HG03097 (cell line): ENCODE measurements around the gene ACOT12.

ENCODE experiments used
- ATAC-seq: cut with Tn5 transposase; IDR thresholded peaks from one replicate; pipeline ENCODE4 v1.9.1; 2021; ENCODE audit not compliant: unreplicated experiment, low FRiP score

The ACOT12 gene

DNA sequence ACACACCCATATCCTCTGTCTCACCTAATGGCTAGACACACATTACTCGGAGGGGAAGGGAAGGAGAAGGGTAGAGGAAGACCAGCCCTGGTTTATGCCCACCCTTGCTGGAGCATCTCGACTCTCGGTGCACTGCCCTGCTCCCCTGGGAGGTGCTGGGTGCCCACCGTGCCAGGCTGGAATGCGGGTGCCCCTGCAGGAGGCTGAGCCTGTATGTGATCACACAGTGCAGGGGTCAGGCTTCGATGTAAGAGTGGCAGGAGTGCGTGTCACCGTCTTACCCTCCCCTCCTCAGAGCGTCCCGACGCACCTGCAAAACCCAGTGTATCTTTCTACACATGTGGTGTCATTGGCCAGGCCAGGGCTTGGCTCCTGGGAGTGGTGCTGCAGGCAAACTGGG lies 7.3 kb upstream of the ACOT12 start:
- no peak for ATAC-seq

DNA sequence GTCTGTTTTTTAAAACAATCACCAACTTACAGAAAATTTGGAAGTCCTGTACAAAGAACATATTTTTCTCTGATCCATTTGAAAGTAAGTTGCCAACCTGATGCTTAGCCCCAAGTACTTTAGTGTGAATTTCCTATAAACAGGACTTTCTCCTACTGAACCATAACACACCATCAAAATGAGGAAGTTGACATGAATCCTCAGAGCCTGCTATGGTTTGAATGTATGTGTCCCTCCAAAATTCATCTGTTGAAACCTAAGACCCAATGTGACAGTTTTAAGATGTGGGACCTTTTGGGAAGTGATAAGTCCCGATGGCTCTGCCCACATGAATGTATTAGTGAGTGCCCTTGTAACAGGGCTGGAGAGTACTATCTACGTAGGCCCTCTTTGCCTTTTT lies 6.4 kb upstream of the ACOT12 start:
- ATAC-seq = no peak

DNA sequence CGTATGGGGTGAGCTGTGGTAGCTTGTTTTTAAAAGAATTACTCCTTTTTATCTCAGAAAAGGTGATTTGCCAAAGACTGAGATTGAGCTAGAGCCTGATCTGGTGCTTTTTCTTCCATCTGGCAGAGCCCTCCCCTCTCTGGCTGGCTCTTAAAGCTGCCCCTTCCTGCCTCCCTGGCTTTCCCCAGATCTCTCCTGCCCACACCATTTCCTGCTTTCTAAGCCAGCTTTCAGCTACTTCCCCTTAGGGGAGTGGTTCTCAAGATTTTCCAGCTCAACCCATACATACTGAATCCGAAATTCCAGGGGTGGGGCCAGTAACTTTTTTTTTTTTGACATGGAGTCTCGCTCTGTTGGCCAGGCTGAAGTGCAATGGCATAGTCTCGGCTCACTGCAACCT lies 4.8 kb upstream of the ACOT12 start:
- ATAC-seq = no peak

DNA sequence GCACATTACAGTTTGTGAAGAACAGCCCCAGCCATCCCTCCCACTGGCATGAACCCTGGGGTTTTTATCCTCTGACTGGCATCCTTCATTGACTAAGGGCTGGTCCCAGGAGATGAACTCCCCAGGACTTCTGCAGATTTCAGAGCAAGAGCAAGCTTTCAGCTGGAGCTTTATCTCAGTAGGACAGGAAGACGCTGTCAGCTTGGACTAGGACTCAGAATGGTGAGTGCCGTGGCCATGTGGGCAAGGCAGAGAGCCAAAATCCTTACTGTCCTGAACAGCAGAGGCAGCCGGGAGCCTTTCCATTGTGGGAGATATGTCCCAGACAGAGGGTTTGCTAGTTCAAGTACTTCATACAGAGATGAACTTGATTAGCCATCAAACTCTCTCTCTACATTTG lies 3.2 kb upstream of the ACOT12 start:
- ATAC-seq = no peak

DNA sequence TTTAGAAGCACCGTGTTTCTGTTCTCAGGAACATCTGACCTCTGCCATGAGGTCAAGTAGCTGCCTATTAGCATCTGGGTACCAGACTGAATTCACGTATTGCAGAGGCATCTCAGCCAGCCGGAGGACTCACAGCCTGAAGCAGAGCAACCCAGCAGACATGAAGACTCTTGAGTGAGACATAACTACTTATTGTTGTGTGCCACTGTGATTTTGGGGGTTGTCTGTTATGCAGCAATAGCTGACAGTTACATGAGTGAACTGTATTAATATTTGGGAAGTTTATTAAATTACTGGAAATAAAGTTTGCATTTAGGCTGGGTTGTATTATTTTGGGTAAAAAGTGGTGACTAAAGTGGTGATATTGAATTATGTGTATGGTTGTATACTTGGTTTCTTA lies 1.3 kb upstream of the ACOT12 start:
- no peak for ATAC-seq

DNA sequence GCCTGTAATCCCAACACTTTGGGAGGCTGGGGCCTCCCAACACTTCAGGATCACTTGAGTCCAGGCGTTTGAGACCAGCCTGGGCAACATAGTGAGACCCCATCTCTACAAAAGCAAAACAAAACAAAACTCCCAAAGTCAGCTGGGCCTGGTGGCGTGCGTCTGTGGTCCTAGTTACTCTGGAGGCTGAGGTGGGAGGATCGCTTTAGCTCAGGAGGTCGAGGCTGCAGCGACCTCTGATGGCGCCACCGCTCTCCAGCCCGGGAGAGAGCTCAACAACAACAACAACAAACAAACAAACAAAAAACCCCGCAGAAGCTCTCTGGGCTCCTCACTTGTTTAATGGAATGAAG lies 528 bp downstream of the ACOT12 start:
- no peak for ATAC-seq

DNA sequence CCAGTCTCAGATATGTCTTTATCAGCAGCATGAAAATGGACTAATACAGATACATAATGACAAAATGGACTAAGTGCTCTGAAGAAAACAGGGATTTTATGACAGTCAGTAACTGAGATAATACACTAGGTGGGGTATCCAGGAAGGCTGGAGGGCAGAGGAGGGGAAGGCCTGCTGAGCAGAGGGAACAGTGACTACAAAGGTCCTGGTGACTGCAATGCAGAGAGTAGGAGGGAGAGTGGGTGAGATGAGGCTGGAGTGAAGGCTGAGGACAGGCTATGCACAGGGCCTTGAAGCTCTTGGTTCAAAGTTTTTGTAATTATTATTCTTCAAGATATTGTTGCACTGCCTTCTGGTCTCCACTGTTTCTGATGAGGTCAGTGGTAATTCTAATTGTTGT lies 4.9 kb downstream of the ACOT12 start:
- no peak for ATAC-seq

DNA sequence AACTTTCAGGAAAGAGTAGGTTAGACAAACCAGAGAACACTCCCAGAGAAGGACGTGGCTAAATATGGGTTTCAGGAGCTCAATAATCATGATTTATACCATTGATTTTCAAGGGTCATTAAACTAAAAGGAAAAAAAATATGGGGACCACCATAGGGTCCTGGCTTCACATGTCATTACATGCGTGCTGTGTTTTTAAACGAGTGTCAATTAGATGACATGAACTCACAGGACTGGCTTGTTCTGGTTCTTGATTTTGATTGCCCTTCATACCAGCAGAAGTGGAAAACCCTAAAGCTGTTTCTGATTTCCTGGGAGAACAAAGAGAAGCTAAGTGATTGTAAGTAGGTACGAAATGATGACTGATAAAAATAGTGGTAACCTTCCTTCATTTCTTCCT lies 5.8 kb downstream of the ACOT12 start:
- no peak for ATAC-seq

DNA sequence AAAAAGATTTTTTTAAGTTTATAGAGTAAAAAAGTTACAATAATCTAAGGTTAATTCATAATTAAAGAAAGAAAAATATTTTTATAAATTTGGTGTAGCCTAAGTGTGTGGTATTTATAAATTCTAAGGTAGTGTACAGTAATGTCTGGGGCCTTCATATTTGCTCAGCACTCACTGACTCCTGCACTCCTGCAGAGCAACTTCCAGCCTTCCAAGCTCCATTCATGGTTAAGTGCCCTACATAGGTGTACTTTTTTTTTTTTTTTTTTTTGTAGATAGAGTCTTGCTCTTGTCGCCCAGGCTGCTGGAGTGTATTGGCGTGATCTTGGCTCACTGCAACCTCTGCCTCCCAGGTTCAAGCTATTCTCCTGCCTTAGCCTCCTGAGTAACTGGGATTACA lies 10.1 kb downstream of the ACOT12 start:
- no peak for ATAC-seq

DNA sequence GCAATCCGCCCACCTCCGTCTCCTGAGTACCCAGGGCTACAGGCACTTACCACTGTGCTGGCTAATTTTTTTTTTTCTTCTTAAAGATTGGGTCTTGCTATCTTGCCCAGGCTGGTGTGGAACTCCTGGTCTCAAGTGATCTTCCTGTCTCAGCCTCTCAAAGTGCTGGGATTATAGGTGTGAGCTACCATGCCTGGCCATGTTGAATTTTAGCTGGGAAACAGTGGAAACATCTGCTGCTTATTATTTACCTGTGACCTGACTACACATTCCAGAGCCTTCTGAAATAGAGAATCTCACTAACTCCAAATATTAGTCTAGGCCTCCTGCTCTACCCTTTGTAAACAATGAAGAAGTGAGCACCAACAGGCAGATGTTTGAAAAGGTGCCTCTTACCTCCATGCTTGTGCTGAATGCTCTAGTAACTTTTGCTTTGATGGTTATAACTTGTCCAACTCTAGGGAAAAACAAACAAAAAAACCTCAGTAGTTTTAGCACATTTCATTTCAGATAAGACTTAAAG lies 22.5 kb downstream of the ACOT12 start:
- ATAC-seq = no peak

DNA sequence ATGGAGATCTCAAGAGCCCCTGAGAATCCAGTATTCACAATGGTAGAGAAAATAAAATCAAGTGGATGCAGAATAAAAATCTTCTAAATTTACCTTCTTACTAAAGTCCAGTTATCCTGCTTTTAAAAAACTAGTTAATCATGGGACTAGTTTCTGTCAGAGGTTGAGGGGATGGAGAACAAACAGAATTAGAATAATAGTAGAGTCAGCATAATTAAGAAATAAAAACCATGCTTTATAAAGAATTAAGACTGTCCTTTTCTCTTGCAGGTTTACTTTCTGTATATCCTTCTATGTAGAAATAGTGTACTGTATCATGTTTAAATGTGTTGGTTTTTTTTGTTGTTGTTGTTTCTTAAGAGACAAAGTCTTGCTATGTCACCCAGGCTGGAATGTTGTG lies 23.0 kb downstream of the ACOT12 start:
- no peak for ATAC-seq

DNA sequence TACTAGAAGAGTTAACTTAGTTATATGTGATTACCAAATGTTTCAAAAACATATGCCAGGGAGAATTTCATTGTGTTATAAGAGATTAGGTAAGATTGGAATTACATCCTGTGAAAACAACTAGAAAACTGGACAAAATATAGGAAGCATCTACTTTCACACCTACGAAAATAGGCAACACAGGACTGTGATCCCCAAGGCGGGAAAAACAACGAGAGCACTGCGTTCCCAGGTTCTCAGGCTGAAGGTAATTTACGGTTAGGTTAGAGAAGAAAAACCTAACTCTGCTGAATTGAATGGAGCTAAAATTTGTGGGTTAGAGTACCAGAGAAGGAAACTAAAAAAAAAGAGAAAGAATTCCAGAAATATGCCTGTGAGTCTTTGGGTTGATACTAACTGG lies 28.4 kb downstream of the ACOT12 start:
- no peak for ATAC-seq

DNA sequence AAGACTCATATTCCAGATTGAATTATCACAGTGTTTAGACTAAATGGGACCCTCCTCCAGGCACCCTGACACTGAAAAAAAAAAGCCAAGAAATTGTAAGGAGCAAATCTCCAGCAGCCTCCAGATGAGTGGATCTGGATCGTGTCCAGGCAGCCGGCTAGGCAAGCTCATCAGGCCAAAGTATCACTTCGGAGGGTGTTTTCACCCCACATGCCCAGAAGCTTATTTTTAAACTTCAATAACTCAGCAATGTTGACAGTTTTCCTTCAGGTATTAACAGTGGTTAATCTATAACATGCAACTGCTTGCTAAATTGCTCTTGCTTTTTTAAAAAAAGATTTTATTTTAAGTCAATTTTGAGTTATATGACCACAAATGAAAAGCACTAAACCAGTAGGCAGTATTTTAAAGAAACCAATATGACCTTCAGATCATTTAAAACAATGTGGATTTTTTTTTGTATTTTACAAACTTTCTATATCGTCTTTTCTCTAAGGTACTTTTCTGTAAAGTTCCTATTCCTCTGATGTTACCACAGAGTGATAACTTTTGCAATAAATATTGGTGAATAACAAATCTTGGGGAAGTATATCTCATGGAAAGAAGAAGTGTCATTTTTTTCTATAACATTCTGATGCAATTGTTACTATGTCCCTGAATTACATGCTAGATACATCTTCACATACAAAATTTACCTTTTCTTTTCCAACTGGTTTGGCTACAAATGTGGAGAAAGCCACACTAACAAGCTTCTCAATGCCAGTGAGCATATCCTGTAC lies 30.7 kb downstream of the ACOT12 start:
- ATAC-seq = no peak

DNA sequence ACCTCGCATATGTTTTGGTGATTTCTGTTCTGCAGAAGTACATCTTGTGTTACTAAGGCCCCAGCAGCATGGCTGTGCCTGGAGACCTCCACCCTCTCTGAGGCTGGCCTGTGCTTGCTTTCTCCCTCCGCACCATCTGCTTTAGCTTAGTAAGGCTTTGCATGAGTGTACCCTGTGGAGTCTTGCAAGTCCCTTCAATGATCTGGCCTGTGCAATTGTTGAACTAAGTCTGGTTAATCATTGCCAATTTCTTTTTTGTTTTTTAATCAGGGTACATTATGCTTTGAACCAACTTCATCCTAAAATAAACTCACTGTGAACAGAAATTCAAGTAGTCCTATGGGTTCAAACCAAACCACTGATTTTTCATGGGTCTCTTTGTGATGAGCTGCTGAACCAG lies 32.3 kb downstream of the ACOT12 start:
- ATAC-seq = no peak

DNA sequence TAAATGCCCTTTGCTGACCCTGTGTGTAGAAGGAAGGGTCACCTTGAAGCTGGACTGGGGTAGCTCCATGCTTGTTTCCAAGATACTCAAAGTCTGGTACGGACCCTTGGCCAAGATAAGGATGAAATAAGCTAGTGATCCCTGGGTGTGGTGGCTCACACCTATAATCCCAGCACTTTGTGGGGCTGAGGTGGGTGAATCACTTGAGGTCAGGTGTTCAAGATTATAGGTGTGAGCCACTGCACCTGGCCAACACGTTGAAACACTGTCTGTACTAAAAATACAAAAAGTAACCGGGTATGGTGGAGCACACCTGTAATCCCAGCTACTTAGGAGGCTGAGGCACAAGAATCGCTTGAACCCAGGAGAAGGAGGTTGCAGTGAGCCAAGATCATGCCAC lies 33.3 kb downstream of the ACOT12 start:
- no peak for ATAC-seq

DNA sequence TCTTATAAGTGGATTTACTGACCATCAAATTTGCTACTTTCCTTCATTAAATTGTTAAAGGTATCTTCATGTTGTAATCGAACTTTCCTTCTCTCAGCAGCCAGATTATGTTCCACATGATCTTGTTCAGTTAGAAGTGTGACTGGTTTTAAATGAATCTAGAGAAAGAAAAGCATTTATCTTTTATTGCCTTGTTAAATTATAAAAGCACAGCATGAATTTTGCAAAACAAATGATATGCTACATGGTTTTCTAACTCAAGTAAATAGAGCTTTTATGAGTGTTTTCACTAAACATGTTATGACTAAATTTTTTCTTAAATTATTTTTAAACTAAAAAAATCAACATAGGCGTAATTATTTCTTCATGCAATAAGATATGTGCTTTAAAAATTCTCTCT lies 34.1 kb downstream of the ACOT12 start:
- ATAC-seq = no peak

DNA sequence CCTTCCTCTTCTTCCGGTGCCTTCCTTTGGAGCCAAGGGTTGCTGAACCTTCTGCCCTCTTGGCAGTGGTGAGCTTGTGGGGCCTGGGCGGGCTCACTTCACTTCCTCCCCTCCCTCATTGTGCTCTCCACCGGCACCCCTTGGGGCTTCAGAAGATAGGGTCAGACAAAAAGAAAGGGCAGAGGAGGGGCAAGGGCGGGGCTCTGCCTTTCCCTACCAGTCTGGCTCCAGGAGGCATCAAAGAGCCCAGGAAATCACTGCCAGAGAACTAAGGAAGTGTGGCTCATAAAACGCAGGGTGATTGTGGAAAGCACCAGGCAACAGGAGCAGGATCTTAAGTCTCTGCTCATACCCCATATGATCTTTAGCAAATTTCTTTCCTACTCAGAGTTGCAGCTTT lies 34.8 kb downstream of the ACOT12 start:
- no peak for ATAC-seq

DNA sequence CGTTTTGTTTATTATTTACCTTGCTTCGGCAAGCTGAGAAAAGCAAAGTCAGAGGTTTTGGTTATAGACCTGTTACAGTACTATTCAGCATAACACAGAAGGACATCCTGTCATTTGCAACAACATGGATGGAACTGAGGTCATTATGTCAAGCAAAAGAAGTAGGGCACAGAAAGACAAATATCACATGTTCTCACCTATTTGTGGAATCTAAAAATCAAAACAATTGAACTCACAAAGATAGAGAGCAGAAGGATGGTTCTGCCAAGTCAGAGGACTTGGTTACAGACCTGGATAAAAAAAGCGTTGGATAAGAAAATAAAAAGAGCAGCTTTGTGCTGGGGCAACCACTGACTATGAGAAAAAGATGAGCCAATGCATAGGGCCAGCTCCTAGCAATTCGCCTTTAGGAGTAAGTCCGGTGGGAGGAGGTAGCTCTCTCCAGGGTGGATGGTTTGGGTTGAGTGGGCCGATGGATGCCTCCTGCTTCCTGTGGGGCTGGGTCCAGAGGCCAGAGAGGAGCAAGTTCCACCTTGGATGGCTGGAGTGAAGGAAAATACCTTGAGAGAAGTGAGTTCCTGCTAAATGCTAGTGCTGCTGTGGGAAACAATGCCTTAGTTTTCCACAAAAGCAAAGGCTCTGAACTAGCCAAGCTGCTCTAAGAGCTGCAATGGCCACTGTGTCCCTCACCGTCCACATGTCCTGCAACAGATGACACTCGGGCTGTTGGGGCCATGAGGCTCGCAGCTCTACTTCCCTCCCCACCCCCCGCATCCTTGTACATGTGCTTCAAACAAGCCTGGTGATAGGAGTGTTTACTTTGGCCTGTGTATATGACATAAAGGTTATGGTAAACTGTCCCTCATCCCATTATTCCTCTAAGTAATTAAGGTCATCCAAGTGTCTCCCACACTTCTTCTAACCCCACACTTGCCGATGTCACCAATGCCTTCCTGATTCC lies 38.4 kb downstream of the ACOT12 start:
- no peak for ATAC-seq

DNA sequence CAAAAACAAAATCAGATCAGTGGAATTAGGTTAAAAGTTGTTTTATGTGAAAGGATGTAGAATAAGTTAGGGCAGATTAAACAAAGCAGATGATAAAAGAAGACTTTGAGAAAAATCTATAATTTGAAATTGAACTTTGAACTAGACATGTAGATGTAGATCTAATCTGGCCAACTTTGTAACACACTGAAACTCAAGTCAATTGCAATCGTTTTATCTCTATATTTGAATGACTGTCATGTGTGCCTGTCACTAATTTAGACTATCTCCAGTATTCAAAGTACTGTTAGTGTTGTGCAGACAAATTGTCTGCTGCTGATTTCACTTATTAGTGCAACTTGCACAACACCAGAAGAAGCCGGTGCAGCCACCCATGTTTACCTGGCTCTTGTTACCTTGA lies 39.8 kb downstream of the ACOT12 start:
- no peak for ATAC-seq

DNA sequence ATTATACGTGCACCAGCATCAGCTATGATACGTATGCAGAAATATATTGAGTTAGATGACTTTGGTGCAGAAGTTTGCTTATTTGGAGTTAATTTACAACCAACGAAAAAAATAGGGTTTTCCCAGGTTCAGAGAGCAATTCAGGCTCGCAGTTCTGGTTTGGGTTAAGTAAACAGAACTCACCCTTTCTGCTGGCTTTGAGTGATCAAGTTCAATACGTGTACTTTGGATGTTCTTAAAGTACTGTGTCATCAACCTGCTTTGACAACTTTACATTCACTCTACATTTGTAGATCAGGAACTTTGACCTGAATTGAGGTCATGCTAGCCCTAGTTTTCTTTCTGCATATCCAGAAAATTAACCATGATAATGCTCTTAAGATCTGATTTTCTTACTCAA lies 40.7 kb downstream of the ACOT12 start:
- ATAC-seq = no peak

DNA sequence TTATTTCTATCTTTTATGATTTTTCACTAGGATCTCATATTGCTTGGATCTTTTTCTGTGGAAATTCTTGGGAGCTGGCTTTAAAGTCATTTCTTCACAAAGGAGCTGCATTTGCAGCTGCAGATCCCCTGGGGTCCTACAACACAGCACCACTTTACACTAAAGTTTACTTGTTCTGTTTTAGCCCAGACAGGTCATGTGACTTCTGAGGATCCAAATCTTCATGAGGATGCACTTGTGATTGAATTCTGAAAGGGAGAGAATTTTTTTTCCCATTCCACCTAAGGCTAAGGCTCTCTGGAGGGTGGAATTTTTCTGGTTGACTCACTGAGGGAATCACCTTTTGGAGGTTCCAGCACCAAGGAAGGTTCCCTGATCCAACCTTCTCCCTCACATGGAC lies 43.4 kb downstream of the ACOT12 start:
- ATAC-seq = no peak

DNA sequence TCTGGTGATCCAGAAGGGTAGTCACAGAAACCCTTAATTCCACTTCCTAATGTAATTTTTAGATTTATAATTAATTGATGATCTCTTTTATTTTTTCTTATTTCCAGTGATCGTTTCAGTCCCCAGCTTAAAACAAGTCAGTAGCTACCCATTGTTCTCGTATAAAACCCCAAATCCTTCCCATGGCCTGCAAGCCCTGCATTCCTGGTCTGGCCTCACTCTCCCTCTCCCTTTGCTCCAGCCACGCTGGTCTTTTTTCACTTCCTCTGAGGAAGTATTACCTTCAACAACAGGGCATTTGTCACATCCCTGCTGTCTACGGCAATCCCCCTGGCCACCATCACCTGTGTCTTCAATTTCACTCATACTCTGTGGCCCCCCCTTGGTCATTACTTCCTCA lies 44.8 kb downstream of the ACOT12 start:
- no peak for ATAC-seq
